NCI-H2081 (cell line): ENCODE data around the gene PLCD3.

ENCODE experiments used
- DNase-seq, 2 experiments: peaks; one replicate each; lab custom pipeline; 2025; lab: John Stamatoyannopoulos, UW

PLCD3 gene

DNA sequence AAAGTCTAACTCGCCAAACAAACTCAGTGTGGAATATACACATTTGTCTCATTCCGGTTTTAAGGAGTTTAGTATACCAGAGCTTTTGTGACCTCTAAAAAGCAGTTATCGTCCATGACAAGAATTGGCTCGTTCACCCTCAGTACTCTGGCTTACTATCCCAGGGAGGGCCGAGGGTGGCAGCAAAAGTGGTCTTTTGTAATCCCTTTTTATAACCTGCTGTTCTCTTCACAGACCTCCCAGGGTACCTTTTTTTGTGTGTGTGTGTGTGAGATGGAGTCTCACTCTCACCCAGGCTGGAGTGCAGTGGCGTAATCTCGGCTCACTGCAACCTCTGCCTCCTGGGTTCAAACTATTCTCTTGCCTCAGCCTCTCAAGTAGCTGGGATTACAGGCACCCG lies 62.3 kb downstream of the PLCD3 start:
- DNase-seq, result no peak

DNA sequence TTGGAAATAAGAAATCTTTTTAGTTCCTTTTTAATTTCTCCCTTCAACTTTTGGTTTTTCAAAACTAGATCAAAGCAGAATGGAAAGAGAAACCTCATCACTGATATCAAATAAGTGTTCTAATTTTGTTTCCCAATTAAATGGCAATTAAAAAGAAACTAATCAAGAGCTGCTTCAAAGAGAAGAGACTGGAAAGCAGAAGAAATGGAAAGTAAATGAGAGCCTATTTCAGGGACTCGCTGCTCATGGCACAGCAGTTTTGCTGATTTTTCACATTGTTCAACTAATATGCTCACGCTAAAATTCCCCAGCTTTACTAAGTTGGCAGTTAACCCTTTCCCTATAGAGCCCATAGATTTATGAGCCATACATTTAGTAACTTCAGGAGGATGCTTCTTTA lies 64.7 kb downstream of the PLCD3 start:
- no peak for DNase-seq

DNA sequence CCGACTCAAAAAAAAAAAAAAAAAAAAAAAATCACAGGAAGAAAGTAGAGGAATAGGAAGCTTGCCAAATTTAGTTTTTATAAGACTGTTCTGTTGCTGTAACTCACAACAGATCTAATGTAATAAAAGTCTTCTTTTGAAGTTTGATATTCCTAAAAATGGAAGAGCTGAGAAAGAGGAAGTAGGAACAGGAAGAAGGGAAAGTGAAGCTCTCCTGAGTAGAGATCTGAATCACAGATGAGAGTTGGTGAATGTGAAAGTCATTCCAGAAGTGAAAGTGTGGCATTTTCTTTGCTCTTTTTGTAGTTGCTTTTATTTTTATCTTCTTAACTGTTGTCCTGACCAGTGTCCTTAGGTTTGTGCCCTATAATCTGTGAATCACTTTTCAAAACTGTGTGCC lies 69.1 kb downstream of the PLCD3 start:
- DNase-seq, result no peak

DNA sequence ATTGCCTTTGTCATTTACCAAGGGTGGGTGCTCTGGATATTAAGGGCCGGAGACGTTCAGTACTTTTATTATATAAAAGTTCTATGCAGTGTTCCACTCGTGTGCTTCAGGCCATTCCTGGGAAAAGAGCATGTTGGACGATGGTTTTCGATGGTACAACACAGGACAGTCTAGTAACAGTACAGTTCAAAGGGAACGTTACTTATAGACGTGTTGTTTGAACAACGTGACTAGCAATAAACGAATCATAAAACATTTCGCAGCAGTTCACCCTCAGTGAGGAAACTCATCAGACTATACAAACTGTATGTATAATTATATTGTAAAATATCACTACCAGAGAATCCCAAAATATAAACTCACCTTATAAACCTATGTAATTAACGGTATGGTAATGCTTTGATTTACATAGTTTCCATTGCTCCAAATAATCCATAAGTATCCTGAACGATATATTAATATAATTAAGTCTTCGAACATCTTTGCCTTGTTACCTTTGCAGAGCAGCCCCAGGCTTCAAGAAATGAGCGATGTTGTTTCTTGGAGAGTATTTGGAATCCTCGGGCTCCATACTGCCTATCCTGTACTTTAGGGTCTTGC lies 70.6 kb downstream of the PLCD3 start:
- no peak for DNase-seq

DNA sequence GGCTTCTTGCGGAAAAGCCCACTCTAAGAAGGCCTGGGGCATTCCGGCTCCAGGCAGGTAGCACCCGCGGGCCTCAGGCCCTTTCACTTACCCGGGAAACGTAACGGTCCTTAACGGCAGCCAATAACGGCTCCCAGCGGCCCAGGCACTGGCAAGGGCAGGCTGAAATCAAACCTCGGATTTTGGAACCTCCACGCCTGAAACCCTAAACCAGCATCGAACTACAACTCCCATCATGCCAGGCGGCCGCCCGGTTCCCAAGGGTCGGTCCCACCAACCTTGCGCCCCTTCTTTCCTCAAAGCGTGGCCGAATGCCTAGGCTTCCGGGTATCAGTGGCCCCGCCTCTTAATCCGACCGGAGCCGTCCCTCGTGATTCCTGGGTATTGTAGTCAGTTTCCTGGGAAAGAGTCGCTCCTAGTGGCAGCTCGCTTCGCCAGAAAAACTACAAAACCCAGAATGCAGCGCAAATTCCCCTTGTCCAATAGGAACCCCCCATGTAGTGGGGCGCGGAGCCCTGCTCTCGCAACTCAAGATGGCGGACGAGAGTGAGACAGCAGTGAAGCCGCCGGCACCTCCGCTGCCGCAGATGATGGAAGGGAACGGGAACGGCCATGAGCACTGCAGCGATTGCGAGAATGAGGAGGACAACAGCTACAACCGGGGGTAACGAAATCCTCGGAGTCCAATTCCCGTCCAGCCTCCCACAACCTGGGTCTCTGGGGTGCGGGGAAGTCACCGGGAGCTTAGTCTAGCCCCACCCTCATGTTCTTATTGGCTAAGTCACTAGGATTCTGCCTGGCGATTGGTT lies 71.3 kb downstream of the PLCD3 start, which contains the start of gene NMT1:
Gene NMT1, plus strand, starts transcription at position 521 of the 809 bp plus-strand sequence. Its CDS starts 13 bp downstream, at position 534.
- peak; percentile 100 for DNase-seq

DNA sequence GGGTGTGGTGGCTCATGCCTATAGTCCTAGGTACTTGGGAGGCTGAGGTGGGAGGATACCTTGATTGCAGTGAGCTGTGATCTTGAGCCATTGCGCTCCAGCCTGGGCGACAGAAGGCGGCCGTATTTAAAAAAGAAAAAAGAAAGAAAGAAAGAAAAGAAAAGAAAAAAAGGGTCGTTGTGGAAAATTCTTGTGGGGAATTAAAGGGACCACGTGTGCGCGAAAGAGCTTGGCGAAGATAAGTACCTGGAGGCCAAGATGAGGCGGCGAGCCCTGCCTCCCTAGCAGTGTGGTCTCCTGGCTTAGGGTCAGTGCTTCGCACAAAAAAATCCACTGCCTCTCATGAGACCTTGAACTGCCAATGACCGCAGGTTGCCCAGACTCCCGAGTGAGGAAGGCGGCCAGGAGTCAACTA lies 71.9 kb downstream of the PLCD3 start:
- no peak for DNase-seq
